ENCODE data around the gene LGALS9. TPM values are rescaled to one million over a fixed set of nuclear protein-coding genes. Genes with fewer than 3 reads are reported as not detected.
A peak's percentile ranks its signal among the peaks of the same experiment; 100 is the strongest.
"Not testable (repeated sequence)": the region's sequence is repeated elsewhere in the genome, so short reads cannot be mapped to it uniquely, and the experiment has no call there.

LGALS9 gene
- total RNA-seq, 4 donors from 2014 or later, result 8.9 to 36.4 (median 18.0) TPM

- H3K9me3 ChIP-seq, result no peaks in the 10 kb centered on the region
- TF ChIP-seq CTCF (IDR thresholded peaks at IDR 0.05) (no peak), POLR2A (IDR thresholded peaks at IDR 0.05) (no peak)
- DNase-seq, result no peak
- peaks cover 17 to 36% of the 10 kb centered on the region in 2 donors for H3K4me1 ChIP-seq
- no peaks in the 10 kb centered on the region for H3K36me3 ChIP-seq
- 68 to 84% methylated on average over 6 to 7 of the region's 11 CpGs for WGBS, 2 donors
- H3K27me3 ChIP-seq, result no peaks in the 10 kb centered on the region
- no peak overlapping the region for H3K4me3 ChIP-seq (replicated peaks in 1 of 3)
- intact Hi-C loops (cut with DNase I), result no loop called here
- peak overlapping the region in 2 of 3 donors; percentile 24 to 31 for H3K27ac ChIP-seq
Observed at GRCh38 chr17:27631897-27632725, 1.1 kb downstream of the LGALS9 start.

GRCh38 chr17:27632766-27633165 is 1.8 kb downstream of the LGALS9 start:
- H3K9me3 ChIP-seq; H3K27me3 ChIP-seq; intact Hi-C loops (cut with DNase I); H3K4me3 ChIP-seq (replicated peaks in 1 of 3); H3K36me3 ChIP-seq: not testable (repeated sequence)
- Histone ChIP-seq H3K27ac (peak overlapping the region in 2 of 3 donors; percentile 49 to 52), H3K4me1 (peaks cover 17 to 36% of the 10 kb centered on the region in 2 donors)
- peak; percentile 54 to 64 for DNase-seq
- WGBS, 2 donors, result 16 to 20% methylated on average over 5 to 9 of the region's 9 CpGs

GRCh38 chr17:27633312-27634025 is 2.5 kb downstream of the LGALS9 start:
- H3K27me3 ChIP-seq, result no peaks in the 10 kb centered on the region
- peak overlapping the region in 2 of 3 donors; percentile 49 to 52 for H3K27ac ChIP-seq
- 71 to 86% methylated on average over 8 to 14 of the region's 14 CpGs for WGBS, 2 donors
- H3K36me3 ChIP-seq, result no peaks in the 10 kb centered on the region
- intact Hi-C loops (cut with DNase I), result no loop called here
- no peak overlapping the region for H3K4me3 ChIP-seq (replicated peaks in 1 of 3)
- no peak for DNase-seq
- H3K4me1 ChIP-seq, result peaks cover 17 to 36% of the 10 kb centered on the region in 2 donors
- no peak for TF ChIP-seq POLR2A (IDR thresholded peaks at IDR 0.05)
- no peak for TF ChIP-seq CTCF (IDR thresholded peaks at IDR 0.05)
- H3K9me3 ChIP-seq, result no peaks in the 10 kb centered on the region

GRCh38 chr17:27634026-27634335 is 3.0 kb downstream of the LGALS9 start:
- DNase-seq, result no peak
- intact Hi-C loops (cut with DNase I), result no loop called here
- peaks cover 17 to 36% of the 10 kb centered on the region in 2 donors for H3K4me1 ChIP-seq
- no peaks in the 10 kb centered on the region for H3K9me3 ChIP-seq
- no peaks in the 10 kb centered on the region for H3K27me3 ChIP-seq
- no peak overlapping the region for H3K4me3 ChIP-seq (replicated peaks in 1 of 3)
- no peak overlapping the region for H3K27ac ChIP-seq
- H3K36me3 ChIP-seq, result no peaks in the 10 kb centered on the region
- WGBS, 2 donors, result 91 to 100% methylated on average over 1 of the region's 1 CpG
- TF ChIP-seq POLR2A (IDR thresholded peaks at IDR 0.05), result no peak
- TF ChIP-seq CTCF (IDR thresholded peaks at IDR 0.05), result no peak

- Histone ChIP-seq H3K36me3 (no peaks in the 10 kb centered on the region), H3K4me1 (peaks cover 17 to 36% of the 10 kb centered on the region in 2 donors), H3K9me3 (no peaks in the 10 kb centered on the region), H3K4me3 (replicated peaks in 1 of 3) (no peak overlapping the region), H3K27ac (no peak overlapping the region), H3K27me3 (no peaks in the 10 kb centered on the region)
- intact Hi-C loops (cut with DNase I), result no loop called here
- TF ChIP-seq CTCF (IDR thresholded peaks at IDR 0.05), result no peak
- no peak for TF ChIP-seq POLR2A (IDR thresholded peaks at IDR 0.05)
- DNase-seq, result no peak
- 89 to 92% methylated on average over 2 of the region's 2 CpGs for WGBS, 2 donors
Observed at GRCh38 chr17:27634776-27635175, 3.8 kb downstream of the LGALS9 start.
